ENCODE data around the gene B4GALT4. TPM values are rescaled to one million over a fixed set of nuclear protein-coding genes. Genes with fewer than 3 reads are reported as not detected.

Gene B4GALT4
- total and polyA plus RNA-seq, 2 of the 8 experiments (the other 6 are each of a cell fraction or from before 2014, with no cell fraction given): 14.6 to 44.7 TPM

- TF ChIP-seq GABPA (IDR thresholded peaks at IDR 0.05; ENCODE audit: borderline replicate concordance, insufficient read depth, low read length) (no peak), CTCF (IDR thresholded peaks at IDR 0.05; ENCODE audit: control extremely low read depth in 1 of 3, insufficient read depth in 1 of 3, low read depth in 1 of 3, low read length in 3 of 3) (no peak), RAD21 (IDR thresholded peaks at IDR 0.05 in 1 of 2, conservative IDR thresholded peaks at IDR 0.05 in 1 of 2; ENCODE audit: low read depth in 2 of 2, low read length in 2 of 2) (no peak), SP4 (IDR thresholded peaks at IDR 0.05; ENCODE audit: low read length) (no peak)
These were observed 10.6 kb downstream of the B4GALT4 start (continued) for GRCh38 chr3:119230071-119230470.
